HEK293T (cell line): ENCODE data around the gene CHDH.

Experiments
- ELF4 ChIP-seq: fragments of 450-650 bp; IDR thresholded peaks from 2 replicates; pipeline ENCODE4 v1.6.1; 2017; ENCODE audit warnings: antibody characterized with exemption
- FOXA1 ChIP-seq: fragments of 450-650 bp; IDR thresholded peaks from 2 replicates; pipeline ENCODE4 v1.6.1; 2016; ENCODE audit warnings: mild to moderate bottlenecking
- FOXK2 ChIP-seq: fragments of 450-650 bp; IDR thresholded peaks from 2 replicates; pipeline ENCODE4 v1.6.1; 2016; ENCODE audit warnings: mild to moderate bottlenecking
- FOXM1 ChIP-seq: fragments of 450-650 bp; IDR thresholded peaks from 2 replicates; pipeline ENCODE4 v1.6.1; 2017; ENCODE audit warnings: mild to moderate bottlenecking, borderline replicate concordance
- HDGF ChIP-seq: fragments of 450-650 bp; IDR thresholded peaks from 2 replicates; pipeline ENCODE4 v1.6.1; 2017; ENCODE audit warnings: antibody characterized with exemption, borderline replicate concordance
- L3MBTL2 ChIP-seq: fragments of 450-650 bp; conservative IDR thresholded peaks from 2 replicates; pipeline ENCODE4 v1.6.1; 2016; ENCODE audit warnings: mild to moderate bottlenecking
- NFRKB ChIP-seq: fragments of 450-650 bp; IDR thresholded peaks from 2 replicates; pipeline ENCODE4 v1.6.1; 2016; ENCODE audit warnings: mild to moderate bottlenecking, moderate library complexity
- SP1 ChIP-seq: fragments of 450-650 bp; IDR thresholded peaks from 2 replicates; pipeline ENCODE4 v1.6.1; 2017
- SUZ12 ChIP-seq: fragments of 450-650 bp; IDR thresholded peaks from 2 replicates; pipeline ENCODE4 v1.6.1; 2016; ENCODE audit warnings: mild to moderate bottlenecking
- TARDBP ChIP-seq: fragments of 450-650 bp; IDR thresholded peaks from 2 replicates; pipeline ENCODE4 v1.6.1; 2016
- ZNF384 ChIP-seq: fragments of 450-650 bp; IDR thresholded peaks from 2 replicates; pipeline ENCODE4 v1.6.1; 2016

DNA sequence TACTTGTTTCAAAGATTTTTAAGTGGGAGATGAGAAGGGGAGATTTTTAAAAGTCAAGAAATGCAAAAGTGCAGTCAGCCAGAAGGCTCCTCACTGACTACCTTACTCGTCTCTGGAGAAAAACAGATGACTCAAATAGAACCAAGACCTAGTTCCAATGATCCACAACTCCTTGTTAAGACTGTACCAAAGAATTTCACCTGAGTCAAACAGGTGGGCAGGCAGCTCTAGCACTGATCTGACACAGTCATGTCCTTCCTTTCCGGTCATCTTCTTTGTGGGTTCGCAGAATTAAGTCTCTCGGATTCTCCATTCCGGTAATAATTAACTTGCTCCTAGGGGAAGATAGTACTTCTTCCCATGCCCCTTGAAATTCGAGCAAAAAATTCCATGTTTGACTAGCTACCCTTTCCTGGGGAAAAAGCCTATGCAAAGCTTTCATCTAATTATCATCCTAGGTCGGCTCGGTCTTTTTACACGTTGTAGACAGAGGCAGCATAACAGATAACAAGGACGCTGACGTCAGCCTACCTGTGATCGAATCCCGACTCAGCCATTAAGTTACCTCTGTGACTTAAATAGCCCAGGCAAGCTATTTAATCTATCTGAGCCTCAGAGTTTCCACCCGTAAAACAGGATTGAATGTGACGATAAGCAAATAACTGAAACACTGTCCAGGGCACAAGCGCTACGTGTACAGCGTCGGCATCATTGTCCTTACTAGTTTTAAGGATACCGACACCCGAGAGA is 44.7 kb upstream of the CHDH start:
- no peak for TF ChIP-seq L3MBTL2
- TF ChIP-seq FOXA1 = no peak
- no peak for TF ChIP-seq SP1
- no peak for TF ChIP-seq NFRKB
- TF ChIP-seq ZNF384 = no peak
- no peak for TF ChIP-seq FOXK2
- no peak for TF ChIP-seq SUZ12
- no peak for TF ChIP-seq TARDBP
- TF ChIP-seq HDGF = no peak
- TF ChIP-seq ELF4 = no peak
- no peak for TF ChIP-seq FOXM1
